RWPE2 (cell line): ENCODE data around the gene CIC.

Source experiments
- ATAC-seq: fragments of 200-7000 bp; cut with Tn5 transposase; 3 replicates; pipeline ENCODE4 v1.9.1; 2021; ENCODE audit warnings: low read depth
- DNase-seq: peaks from one replicate; pipeline ENCODE4 v3.0.0-alpha.2; 2020; ENCODE audit warnings: low spot score
- H3K27ac ChIP-seq: fragments of 450-650 bp; 2 replicates; pipeline ENCODE4 v1.5.1; 2017; ENCODE audit warnings: mild to moderate bottlenecking; ENCODE audit not compliant: poor library complexity, severe bottlenecking
- H3K27me3 ChIP-seq: fragments of 250-450 bp; sonication (Bioruptor Pico); 2 replicates; pipeline ENCODE4 v1.5.1; 2021; ENCODE audit warnings: mild to moderate bottlenecking, moderate library complexity; ENCODE audit not compliant: insufficient read depth, poor library complexity, severe bottlenecking
- H3K36me3 ChIP-seq: fragments of 250-450 bp; sonication (Bioruptor Pico); 2 replicates; pipeline ENCODE4 v1.5.1; 2020; ENCODE audit warnings: low read depth, mild to moderate bottlenecking, moderate library complexity
- H3K4me1 ChIP-seq: fragments of 250-450 bp; sonication (Bioruptor Pico); 2 replicates; pipeline ENCODE4 v1.5.1; 2021; ENCODE audit warnings: mild to moderate bottlenecking, moderate library complexity; ENCODE audit not compliant: insufficient read depth, poor library complexity, severe bottlenecking
- H3K4me3 ChIP-seq: fragments of 250-450 bp; sonication (Bioruptor Pico); 2 replicates; pipeline ENCODE4 v1.5.1; 2021; ENCODE audit warnings: mild to moderate bottlenecking, moderate library complexity; ENCODE audit not compliant: severe bottlenecking
- H3K9me3 ChIP-seq: fragments of 250-450 bp; sonication (Bioruptor Pico); 2 replicates; pipeline ENCODE4 v1.5.1; 2021; ENCODE audit warnings: mild to moderate bottlenecking, moderate library complexity; ENCODE audit not compliant: severe bottlenecking
- TF ChIP-seq, protein P1 (sequence below): fragments of 450-650 bp; IDR thresholded peaks from one replicate; pipeline ENCODE4 v1.5.1; 2017; ENCODE audit warnings: mild to moderate bottlenecking, moderate library complexity; ENCODE audit not compliant: poor library complexity, severe bottlenecking

Gene CIC

DNA sequence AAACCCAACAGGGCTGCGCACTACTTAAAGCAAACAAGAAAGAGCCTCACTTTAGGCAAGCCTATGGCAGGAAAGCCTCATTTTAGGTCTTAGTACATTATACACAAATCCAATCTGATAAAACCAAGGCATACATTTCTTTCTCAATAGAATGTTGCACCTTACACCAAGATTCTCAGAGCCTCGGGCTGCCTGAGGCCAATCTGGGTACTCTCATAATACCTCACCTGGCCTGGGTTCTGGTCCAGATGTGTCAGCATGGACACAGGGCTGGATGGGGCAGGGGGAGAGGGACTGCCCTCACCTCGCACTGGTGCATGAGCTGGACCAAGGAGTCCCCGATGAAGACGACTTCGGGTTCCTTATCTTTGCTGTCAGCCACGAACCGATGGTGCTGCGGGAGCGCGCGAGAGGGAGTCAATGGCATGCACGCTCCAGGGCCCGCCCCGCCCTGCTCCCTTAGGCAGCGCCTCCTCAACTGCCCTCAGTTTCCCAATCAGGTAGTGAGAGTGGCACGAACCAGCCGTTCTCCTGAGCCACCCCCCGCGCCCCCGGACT lies 32.7 kb downstream of the CIC start, which contains the start of gene PRR19:
Gene PRR19 (plus strand): TSS at position 487 of the 558 bp plus-strand sequence. CDS start 7,453 bp downstream, outside the sequence.
- ATAC-seq, result peak; percentile 40
- peaks cover 9% of the 10 kb centered on the region for H3K36me3 ChIP-seq

DNA sequence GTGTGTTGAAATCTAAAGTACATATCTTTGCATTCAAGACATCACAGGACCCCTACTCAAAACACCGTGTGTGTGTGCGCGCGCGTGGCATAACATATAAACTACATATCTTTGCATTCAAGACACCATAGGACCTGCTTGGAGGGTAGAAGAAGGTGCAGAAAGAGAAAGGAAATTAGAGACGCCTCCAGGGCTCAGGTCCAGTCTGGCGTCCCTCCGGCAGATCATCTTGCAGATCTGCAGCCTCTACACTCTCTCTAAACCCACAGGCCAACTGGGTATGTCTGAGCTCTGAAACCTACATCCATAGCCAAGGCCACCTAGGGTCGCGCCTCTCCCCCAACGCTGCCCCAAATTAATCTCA lies 34.0 kb downstream of the CIC start:
- Histone ChIP-seq H3K36me3 (peaks cover 5% of the 10 kb centered on the region; the same call in 1 of the 2 replicates), H3K27ac (peak overlapping the region; percentile 43), H3K4me3 (peak overlapping the region; percentile 54), H3K27me3 (no peaks in the 10 kb centered on the region), H3K4me1 (peaks cover 10% of the 10 kb centered on the region), H3K9me3 (no peaks in the 10 kb centered on the region)
- TF ChIP-seq, protein P1, sequence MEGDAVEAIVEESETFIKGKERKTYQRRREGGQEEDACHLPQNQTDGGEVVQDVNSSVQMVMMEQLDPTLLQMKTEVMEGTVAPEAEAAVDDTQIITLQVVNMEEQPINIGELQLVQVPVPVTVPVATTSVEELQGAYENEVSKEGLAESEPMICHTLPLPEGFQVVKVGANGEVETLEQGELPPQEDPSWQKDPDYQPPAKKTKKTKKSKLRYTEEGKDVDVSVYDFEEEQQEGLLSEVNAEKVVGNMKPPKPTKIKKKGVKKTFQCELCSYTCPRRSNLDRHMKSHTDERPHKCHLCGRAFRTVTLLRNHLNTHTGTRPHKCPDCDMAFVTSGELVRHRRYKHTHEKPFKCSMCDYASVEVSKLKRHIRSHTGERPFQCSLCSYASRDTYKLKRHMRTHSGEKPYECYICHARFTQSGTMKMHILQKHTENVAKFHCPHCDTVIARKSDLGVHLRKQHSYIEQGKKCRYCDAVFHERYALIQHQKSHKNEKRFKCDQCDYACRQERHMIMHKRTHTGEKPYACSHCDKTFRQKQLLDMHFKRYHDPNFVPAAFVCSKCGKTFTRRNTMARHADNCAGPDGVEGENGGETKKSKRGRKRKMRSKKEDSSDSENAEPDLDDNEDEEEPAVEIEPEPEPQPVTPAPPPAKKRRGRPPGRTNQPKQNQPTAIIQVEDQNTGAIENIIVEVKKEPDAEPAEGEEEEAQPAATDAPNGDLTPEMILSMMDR, result no peak
- ATAC-seq (no peak), DNase-seq (no peak)

More for the DNA sequence above, 32.7 kb downstream of the CIC start, which contains the start of gene PRR19:
- no peak for DNase-seq
- TF ChIP-seq, protein P1, result no peak
- H3K27me3 ChIP-seq, result no peaks in the 10 kb centered on the region
- peaks cover 10% of the 10 kb centered on the region for H3K4me1 ChIP-seq
- peak within 1 kb of the TSS; percentile 54 for H3K4me3 ChIP-seq
- H3K9me3 ChIP-seq, result no peaks in the 10 kb centered on the region
- H3K27ac ChIP-seq, result peak within 1 kb of the TSS; percentile 43

- DNase-seq, result no peak
- no peak overlapping the region for H3K27ac ChIP-seq
- no peak overlapping the region for H3K4me3 ChIP-seq
- no peaks in the 10 kb centered on the region for H3K9me3 ChIP-seq
- no peaks in the 10 kb centered on the region for H3K27me3 ChIP-seq
- ATAC-seq, result no peak
- TF ChIP-seq, protein P1, result no peak
- peaks cover 5% of the 10 kb centered on the region; the same call in 1 of the 2 replicates for H3K36me3 ChIP-seq
- peaks cover 10% of the 10 kb centered on the region for H3K4me1 ChIP-seq
These were observed 34.8 kb downstream of the CIC start for GRCh38 chr19:42303876-42304275.

DNA sequence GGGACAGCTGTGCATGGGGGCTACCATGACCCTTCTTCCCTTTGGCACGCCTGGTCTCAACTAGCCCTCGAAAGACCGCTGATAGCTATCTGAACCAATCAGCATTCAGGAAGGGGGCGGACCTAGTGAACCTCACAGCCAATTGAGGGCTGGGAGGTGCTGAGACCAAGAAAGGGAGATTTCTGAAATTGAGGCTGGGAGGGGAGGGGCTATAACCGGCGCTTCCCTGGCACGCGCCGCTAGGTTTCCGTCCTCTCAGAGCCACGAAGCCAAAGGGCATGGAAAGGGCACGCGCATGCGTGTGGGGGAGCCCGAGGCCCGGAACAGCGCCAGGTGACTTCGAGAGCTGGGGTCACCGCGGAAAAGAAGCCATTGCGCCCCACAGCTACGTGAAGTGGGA lies 37.6 kb downstream of the CIC start:
- Histone ChIP-seq H3K4me3 (no peak overlapping the region), H3K27ac (no peak overlapping the region), H3K9me3 (no peaks in the 10 kb centered on the region), H3K36me3 (no peaks in the 10 kb centered on the region), H3K27me3 (no peaks in the 10 kb centered on the region), H3K4me1 (peaks cover 4% of the 10 kb centered on the region)
- no peak for DNase-seq
- TF ChIP-seq, protein P1, result no peak
- ATAC-seq, result no peak

- TF ChIP-seq, protein P1, result no peak
- DNase-seq (no peak), ATAC-seq (no peak)
- no peaks in the 10 kb centered on the region for H3K27me3 ChIP-seq
- H3K4me3 ChIP-seq, result no peak overlapping the region
- no peaks in the 10 kb centered on the region for H3K4me1 ChIP-seq
- H3K27ac ChIP-seq, result no peak overlapping the region
- no peaks in the 10 kb centered on the region for H3K36me3 ChIP-seq
- H3K9me3 ChIP-seq, result no peaks in the 10 kb centered on the region
These were observed 40.6 kb downstream of the CIC start for GRCh38 chr19:42309686-42310085.
